ENCODE data around the gene EFNB1. TPM values are rescaled to one million over a fixed set of nuclear protein-coding genes. Genes with fewer than 3 reads are reported as not detected.

EFNB1 gene
- total RNA-seq, 1 donor from 2014 or later: 25.4 TPM

- H3K27me3 Mint-ChIP-seq (ENCODE audit: insufficient read depth, low read depth): peaks cover 10% of the 10 kb centered on the region
- no peak overlapping the region for H3K27ac Mint-ChIP-seq
- Histone ChIP-seq H3K4me3 (no peak overlapping the region), H3K4me2 (peak overlapping the region; percentile 61), H2AFZ (replicated peaks) (no peak overlapping the region), H3K4me1 (peaks cover 25% of the 10 kb centered on the region), H3K9me3 (ENCODE audit: low read depth) (no peaks in the 10 kb centered on the region), H4K20me1 (ENCODE audit: low read depth) (no peaks in the 10 kb centered on the region), H3F3A (ENCODE audit: low read depth) (peaks cover 26% of the 10 kb centered on the region), H3K36me3 (no peaks in the 10 kb centered on the region), H3K79me2 (ENCODE audit: low read depth) (no peaks in the 10 kb centered on the region), H3K27me3 (peaks cover 8% of the 10 kb centered on the region), H3K9ac (no peak overlapping the region), H3K27ac (no peak overlapping the region)
- DNase-seq (ENCODE audit: low spot score): no peak
- no peaks in the 10 kb centered on the region for H3K36me3 Mint-ChIP-seq
- no peak overlapping the region for H3K4me3 Mint-ChIP-seq
- peaks cover 38% of the 10 kb centered on the region for H3K4me1 Mint-ChIP-seq
- no peak for TF ChIP-seq EZH2phosphoT487 (IDR thresholded peaks at IDR 0.05)
- TF ChIP-seq EZH2 (IDR thresholded peaks at IDR 0.05): no peak
- TF ChIP-seq CTCF (IDR thresholded peaks at IDR 0.05): no peak
- peaks cover 3% of the 10 kb centered on the region for H3K9me3 Mint-ChIP-seq
These were observed 53.1 kb downstream of the EFNB1 start for GRCh38 chrX:68881911-68882310.

GRCh38 chrX:68883800-68884199 lies 55.0 kb downstream of the EFNB1 start:
- no peak overlapping the region for H3K9ac ChIP-seq
- peaks cover 26% of the 10 kb centered on the region for H3F3A ChIP-seq (ENCODE audit: low read depth)
- Mint-ChIP-seq H3K4me3 (no peak overlapping the region), H3K27me3 (ENCODE audit: insufficient read depth, low read depth) (peaks cover 8% of the 10 kb centered on the region), H3K4me1 (peaks cover 31% of the 10 kb centered on the region), H3K9me3 (peaks cover 3% of the 10 kb centered on the region), H3K36me3 (no peaks in the 10 kb centered on the region), H3K27ac (no peak overlapping the region)
- H3K36me3 ChIP-seq: no peaks in the 10 kb centered on the region
- H3K27ac ChIP-seq: no peak overlapping the region
- no peaks in the 10 kb centered on the region for H4K20me1 ChIP-seq (ENCODE audit: low read depth)
- TF ChIP-seq CTCF (IDR thresholded peaks at IDR 0.05) (no peak), EZH2phosphoT487 (IDR thresholded peaks at IDR 0.05) (no peak), EZH2 (IDR thresholded peaks at IDR 0.05) (no peak)
- no peak for DNase-seq (ENCODE audit: low spot score)
- H2AFZ ChIP-seq (replicated peaks): no peak overlapping the region
- H3K27me3 ChIP-seq: peaks cover under 1% of the 10 kb centered on the region
- no peaks in the 10 kb centered on the region for H3K79me2 ChIP-seq (ENCODE audit: low read depth)
- no peak overlapping the region for H3K4me3 ChIP-seq
- no peak overlapping the region for H3K4me2 ChIP-seq
- no peaks in the 10 kb centered on the region for H3K9me3 ChIP-seq (ENCODE audit: low read depth)
- peaks cover 20% of the 10 kb centered on the region for H3K4me1 ChIP-seq

- Histone ChIP-seq H3K79me2 (ENCODE audit: low read depth) (no peaks in the 10 kb centered on the region), H3K27ac (no peak overlapping the region), H3K9ac (no peak overlapping the region), H3K4me3 (no peak overlapping the region), H3K9me3 (ENCODE audit: low read depth) (no peaks in the 10 kb centered on the region), H3K4me2 (no peak overlapping the region), H2AFZ (replicated peaks) (no peak overlapping the region), H3F3A (ENCODE audit: low read depth) (no peaks in the 10 kb centered on the region), H3K4me1 (peaks cover 19% of the 10 kb centered on the region), H4K20me1 (ENCODE audit: low read depth) (no peaks in the 10 kb centered on the region), H3K27me3 (peaks cover 12% of the 10 kb centered on the region), H3K36me3 (no peaks in the 10 kb centered on the region)
- Mint-ChIP-seq H3K9me3 (peaks cover 9% of the 10 kb centered on the region), H3K36me3 (no peaks in the 10 kb centered on the region), H3K27ac (no peak overlapping the region), H3K4me3 (no peak overlapping the region), H3K27me3 (ENCODE audit: insufficient read depth, low read depth) (peaks cover 9% of the 10 kb centered on the region), H3K4me1 (peaks cover 18% of the 10 kb centered on the region)
- DNase-seq (ENCODE audit: low spot score): no peak
- TF ChIP-seq EZH2 (IDR thresholded peaks at IDR 0.05) (no peak), EZH2phosphoT487 (IDR thresholded peaks at IDR 0.05) (no peak), CTCF (IDR thresholded peaks at IDR 0.05) (no peak)
These were observed 60.4 kb downstream of the EFNB1 start for GRCh38 chrX:68889249-68889648.

Other genes starting within 250 kb of the EFNB1 start
- 0.82 and 2.3 TPM in 2 replicates for gene STARD8, start 181.4 kb upstream of the EFNB1 start, total RNA-seq (ENCODE audit: low replicate concordance)

Data from neural progenitor cell (in vitro differentiated cells).